ENCODE data around the gene KIF17.

DNA sequence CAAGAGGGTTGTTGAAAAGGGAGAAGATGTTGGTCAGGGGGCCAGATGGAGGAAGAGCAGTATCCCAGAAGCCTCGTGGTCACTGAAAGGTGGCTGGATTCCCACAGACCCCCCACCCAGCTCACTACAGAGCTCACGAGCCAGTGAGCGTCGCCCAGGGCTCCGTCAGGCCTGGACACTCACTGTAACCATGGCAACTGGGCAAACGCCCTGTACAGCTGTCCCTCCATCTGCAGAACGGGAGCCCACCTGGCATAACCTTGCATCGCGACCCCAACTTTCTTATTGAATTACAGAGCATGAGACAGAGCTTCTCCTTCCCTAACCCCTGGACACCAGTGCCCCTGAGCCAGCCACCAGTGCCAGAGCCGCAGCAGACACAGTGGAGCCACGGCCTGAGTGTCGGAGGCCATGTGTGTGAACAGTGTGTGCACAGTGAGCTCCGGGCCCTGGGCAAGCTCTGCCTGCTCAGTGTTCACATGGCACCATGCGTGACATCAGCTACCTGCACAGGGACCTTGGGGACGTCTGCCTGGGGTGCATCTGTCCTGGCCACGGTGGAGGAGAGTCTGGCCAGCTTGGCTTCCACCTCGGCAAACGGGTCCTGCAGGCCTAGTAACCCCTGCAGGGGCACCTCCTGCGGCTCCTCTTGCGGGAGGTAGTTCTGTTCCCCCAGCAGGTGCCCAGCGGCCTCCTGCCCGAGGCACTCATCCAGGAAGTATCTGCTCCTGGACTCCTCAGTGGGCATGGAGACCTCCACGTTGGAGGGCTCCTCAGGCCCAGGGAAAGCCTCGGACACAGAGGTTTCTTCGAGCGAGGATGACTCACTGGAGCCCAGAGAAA is 30.7 kb downstream of the KIF17 start:
- TF ChIP-seq EP300 (IDR thresholded peaks at IDR 0.05) = no peak
- no peak for TF ChIP-seq POLR2AphosphoS5 (IDR thresholded peaks at IDR 0.05)
- TF ChIP-seq, protein P1, sequence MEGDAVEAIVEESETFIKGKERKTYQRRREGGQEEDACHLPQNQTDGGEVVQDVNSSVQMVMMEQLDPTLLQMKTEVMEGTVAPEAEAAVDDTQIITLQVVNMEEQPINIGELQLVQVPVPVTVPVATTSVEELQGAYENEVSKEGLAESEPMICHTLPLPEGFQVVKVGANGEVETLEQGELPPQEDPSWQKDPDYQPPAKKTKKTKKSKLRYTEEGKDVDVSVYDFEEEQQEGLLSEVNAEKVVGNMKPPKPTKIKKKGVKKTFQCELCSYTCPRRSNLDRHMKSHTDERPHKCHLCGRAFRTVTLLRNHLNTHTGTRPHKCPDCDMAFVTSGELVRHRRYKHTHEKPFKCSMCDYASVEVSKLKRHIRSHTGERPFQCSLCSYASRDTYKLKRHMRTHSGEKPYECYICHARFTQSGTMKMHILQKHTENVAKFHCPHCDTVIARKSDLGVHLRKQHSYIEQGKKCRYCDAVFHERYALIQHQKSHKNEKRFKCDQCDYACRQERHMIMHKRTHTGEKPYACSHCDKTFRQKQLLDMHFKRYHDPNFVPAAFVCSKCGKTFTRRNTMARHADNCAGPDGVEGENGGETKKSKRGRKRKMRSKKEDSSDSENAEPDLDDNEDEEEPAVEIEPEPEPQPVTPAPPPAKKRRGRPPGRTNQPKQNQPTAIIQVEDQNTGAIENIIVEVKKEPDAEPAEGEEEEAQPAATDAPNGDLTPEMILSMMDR (IDR thresholded peaks at IDR 0.05) = no peak

All from suprapubic skin (tissue), 4 donors.